Retina (tissue), 1 donor: ENCODE results near the gene KRTAP21-1.
"Not testable (repeated sequence)": the region's sequence is repeated elsewhere in the genome, so short reads cannot be mapped to it uniquely, and the experiment has no call there.

Source experiments
- DNase-seq: peaks from one replicate; pipeline ENCODE4 v3.0.0-alpha.2; 2016

The KRTAP21-1 gene

GRCh38 chr21:30755328-30755727 lies at the start of gene KRTAP21-1:
Gene KRTAP21-1 (minus strand): TSS chr21:30755428. CDS start chr21:30755378, 50 bp downstream.
- not testable (repeated sequence) for DNase-seq

GRCh38 chr21:30800605-30801004 lies 45.4 kb upstream of the KRTAP21-1 start:
- no peak for DNase-seq

GRCh38 chr21:30793581-30794314 lies 38.5 kb upstream of the KRTAP21-1 start:
- DNase-seq: no peak

- no peak for DNase-seq
Measured at GRCh38 chr21:30779249-30779648, 24.0 kb upstream of the KRTAP21-1 start.

- DNase-seq: no peak
Measured at GRCh38 chr21:30769724-30770431, 14.7 kb upstream of the KRTAP21-1 start.

DNA sequence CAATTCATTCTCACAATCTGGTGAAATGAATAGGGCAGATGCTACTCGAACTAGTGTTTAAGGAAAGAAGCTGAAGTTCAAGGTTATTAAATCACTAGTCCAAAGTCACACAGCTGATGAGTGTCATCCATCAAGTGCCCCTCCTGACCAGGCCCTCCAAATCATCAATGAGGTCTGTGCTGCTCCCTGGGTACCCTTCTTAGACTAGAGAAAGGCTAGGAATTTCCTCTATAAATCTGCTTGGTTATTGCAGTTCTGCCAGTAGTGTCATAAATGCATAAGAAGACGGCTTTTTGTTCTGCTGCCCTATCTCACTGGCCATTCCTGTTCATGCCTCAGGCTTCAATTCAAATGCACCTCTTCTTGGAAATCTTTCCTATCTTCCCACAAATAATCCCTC lies 5.5 kb upstream of the KRTAP21-1 start:
- DNase-seq: no peak

DNA sequence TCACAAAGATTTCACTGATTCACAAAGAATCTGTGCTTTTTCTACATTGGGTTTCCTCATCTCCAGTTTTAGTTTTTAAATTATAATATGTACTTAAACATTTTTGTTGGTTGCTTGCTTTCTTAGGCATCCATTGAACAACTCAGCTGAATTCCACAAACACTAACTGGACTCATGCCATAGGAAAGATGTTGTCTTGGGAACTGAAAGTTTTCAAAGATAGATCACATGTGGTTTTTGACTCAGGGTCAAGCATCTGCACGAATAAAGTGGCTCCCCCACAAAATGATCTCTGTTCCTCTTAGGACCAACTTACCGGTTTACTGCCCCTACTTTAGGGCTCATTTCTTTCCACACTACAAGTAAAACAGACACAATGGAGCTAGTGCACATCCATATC lies 3.1 kb upstream of the KRTAP21-1 start:
- no peak for DNase-seq

DNA sequence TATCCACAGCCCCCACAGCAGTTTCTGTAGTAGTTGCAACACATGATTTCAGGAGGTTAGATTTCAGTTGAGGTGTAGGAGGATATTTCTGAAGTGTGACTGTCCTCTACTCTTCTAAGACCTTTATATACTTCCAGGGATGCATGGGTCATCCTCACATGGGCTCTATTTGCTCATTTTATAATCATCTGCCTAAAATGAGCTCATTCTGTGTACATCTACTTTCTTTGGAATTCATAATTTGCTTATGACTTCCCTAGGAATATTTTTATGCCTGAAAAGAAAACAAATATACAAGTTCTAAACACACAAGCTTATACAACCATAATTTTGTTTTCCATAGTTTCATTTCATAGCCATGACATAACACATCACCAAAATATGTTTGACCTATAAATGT lies 8.1 kb downstream of the KRTAP21-1 start, which contains the start of gene KRTAP21-2:
Gene KRTAP21-2 (minus strand): TSS at position 101 of the 400 bp plus-strand sequence. CDS start 57 bp downstream, at position 44.
- DNase-seq: no peak

- no peak for DNase-seq
Measured at GRCh38 chr21:30740462-30740861, 14.8 kb downstream of the KRTAP21-1 start.

- no peak for DNase-seq
Measured at GRCh38 chr21:30733026-30733425, 22.2 kb downstream of the KRTAP21-1 start.

DNA sequence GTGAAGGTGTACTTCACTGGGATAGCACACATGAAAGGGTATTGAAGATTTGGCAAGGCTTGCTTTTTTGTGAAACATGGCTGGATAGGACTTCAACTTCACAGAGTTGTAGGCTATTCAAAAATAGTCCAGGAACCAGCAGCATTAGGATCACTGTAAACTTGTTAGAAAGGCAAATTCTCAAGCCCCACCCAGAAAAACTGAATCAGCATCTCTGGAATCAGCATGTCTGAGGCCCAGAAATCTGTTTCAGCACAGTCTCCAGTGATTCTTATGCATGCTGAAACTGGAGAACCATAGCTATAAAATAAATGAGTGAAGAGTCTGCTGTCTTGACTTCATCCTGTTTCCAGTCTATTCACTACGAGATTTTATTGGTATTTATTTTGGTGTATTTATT lies 28.5 kb downstream of the KRTAP21-1 start:
- DNase-seq: no peak

GRCh38 chr21:30719401-30719800 lies 35.8 kb downstream of the KRTAP21-1 start:
- no peak for DNase-seq

GRCh38 chr21:30718239-30718909 lies 36.9 kb downstream of the KRTAP21-1 start, which contains the start of gene KRTAP21-3:
Gene KRTAP21-3 (minus strand): TSS chr21:30718777. CDS start chr21:30718759, 18 bp downstream.
- no peak for DNase-seq

DNA sequence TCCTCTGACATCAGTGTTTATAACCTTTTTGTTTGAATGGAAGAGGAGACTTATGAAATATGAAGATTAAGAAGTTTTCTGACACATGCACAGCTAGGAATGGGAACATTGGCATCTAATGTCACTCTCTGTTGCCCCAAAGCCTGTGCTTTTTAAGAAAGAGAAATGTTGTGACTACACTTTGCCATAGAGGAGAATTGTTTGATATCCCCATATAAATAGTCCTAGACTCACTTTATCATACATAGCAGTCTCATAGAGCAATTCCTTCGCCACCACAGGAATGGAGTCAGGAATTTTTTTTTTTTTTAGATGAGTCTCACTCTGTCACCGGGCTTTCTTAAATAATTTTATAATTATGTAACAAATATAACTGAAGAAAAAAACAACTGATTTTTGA lies 38.1 kb downstream of the KRTAP21-1 start:
- DNase-seq: no peak

DNA sequence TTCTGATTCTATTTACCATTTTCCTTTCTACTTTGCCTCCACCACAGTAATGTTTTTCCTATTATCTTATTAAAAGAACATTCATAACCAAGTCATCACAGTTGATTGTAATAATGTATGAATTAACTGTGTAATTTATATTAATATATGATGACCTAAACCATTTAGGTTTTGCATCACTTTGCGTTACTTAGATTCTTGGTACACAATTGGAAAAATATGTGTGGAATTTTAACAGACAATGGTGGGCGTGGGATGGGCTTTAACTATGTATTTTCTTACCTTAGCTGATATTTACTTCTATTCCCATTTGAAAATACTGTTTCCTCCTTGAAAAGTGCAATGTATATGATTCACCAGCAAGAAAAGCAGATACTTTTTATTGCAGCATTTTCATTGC lies 40.3 kb downstream of the KRTAP21-1 start:
- DNase-seq: no peak

GRCh38 chr21:30714456-30714855 lies 40.8 kb downstream of the KRTAP21-1 start:
- DNase-seq: no peak

DNA sequence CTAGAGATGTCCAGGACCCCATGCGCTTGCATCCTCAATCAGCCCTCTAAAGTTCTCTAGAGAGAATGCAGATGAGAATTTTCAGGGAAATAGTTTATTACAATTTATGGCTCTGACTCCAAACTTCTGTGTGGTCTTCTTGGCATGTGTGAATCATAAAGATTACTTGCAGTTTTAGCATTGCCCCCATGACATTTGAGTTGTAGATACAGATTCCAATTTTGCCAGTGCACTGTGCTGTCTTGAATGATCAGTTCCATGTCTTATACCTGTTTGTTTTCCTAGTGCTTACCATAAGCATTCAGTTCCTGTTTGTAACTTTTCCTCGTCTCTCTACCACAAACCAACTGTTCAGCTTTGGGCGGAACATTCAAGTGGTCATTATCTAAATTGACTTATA lies 41.5 kb downstream of the KRTAP21-1 start:
- no peak for DNase-seq

DNA sequence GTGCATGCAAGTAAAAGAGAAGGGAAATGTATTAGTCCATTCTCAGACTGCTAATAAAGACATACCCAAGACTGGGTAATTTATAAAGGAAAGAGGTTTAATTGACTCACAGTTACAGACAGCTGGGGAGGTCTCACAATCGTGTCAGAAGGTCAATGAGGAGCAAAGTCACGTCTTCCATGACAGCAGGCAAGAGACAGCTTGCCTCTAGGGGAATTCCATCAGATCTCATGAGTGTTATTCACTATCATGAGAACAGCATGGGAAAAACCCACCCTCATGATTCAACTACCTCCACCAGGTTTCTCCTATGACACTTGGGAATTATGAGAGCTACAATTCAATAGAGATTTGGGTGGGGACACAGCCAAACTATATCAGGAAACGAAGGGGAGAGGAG lies 44.7 kb downstream of the KRTAP21-1 start:
- no peak for DNase-seq

DNA sequence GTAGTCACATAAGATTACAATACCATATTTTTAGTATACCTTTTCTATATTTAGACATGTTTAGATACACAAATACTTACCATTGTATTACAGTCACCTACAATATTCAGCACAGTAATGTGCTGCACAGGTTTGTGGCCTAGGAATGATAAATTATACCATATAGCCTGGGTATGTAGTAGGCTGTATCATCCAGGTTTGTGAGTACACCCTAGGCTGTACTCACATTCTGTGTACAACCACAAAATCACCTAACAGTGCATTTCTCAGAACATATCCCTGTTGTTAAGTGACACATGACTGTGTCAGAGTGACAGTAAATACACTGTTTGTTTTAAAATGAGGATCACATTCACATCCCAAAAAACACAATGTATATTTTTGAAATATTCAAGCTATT lies 47.8 kb downstream of the KRTAP21-1 start:
- no peak for DNase-seq
